ENCODE results near the gene BACE1-AS. TPM values are rescaled to one million over a fixed set of nuclear protein-coding genes. Genes with fewer than 3 reads are reported as not detected.

The BACE1-AS gene
- total RNA-seq, 1 donor, result 0.52 TPM

DNA sequence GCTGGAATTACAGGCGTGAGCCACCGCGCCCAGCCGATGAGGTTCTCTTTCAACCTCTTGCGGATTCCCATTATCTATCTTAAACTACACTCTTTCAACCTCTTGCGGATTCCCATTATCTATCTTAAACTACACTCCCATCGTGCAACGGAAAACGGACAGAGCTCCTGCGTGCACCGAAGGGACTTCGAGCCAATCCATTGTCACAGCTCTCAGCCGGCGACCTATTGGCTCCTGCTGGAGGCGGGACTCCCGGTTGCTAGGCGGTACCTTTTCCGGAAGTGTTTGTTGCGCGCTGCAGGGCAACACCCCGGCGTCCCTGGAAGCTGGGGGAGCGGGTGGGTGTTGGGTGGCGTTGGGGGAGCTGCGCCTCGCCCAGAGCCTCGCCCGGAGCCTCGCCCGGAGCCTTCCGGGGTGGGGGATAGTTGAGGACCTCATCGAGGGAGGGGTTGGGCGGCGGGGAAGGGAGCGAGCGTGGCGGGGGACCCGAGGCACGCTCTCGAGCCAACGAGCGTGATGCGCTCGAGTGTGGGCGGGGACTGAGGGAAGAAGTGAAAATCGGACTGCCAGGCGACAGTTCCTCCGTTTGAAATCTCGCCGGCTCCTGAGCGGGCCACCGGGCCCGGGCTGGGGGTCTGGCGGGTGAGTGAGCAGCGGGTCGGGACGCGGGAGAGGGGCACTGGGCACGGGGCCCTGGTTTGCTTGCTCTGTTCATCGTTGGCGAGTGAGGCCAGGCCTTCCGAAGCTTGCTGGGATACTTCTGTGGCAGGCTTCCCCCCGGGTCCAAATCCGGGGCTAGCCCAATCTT is 36.6 kb downstream of the BACE1-AS start, which contains the start of gene CEP164:
Gene CEP164 (plus strand): TSS at position 288 of the 808 bp plus-strand sequence. CDS start 10,733 bp downstream, outside the sequence.
- Histone ChIP-seq H3K4me3 (ENCODE audit: low read length) (peak within 1 kb of the TSS; percentile 85), H3K4me1 (ENCODE audit: insufficient read depth, low read length) (peaks cover 15% of the 10 kb centered on the region), H3K9me3 (ENCODE audit: low read depth, low read length) (no peaks in the 10 kb centered on the region), H3K27me3 (ENCODE audit: insufficient read depth, low read length) (no peaks in the 10 kb centered on the region)

DNA sequence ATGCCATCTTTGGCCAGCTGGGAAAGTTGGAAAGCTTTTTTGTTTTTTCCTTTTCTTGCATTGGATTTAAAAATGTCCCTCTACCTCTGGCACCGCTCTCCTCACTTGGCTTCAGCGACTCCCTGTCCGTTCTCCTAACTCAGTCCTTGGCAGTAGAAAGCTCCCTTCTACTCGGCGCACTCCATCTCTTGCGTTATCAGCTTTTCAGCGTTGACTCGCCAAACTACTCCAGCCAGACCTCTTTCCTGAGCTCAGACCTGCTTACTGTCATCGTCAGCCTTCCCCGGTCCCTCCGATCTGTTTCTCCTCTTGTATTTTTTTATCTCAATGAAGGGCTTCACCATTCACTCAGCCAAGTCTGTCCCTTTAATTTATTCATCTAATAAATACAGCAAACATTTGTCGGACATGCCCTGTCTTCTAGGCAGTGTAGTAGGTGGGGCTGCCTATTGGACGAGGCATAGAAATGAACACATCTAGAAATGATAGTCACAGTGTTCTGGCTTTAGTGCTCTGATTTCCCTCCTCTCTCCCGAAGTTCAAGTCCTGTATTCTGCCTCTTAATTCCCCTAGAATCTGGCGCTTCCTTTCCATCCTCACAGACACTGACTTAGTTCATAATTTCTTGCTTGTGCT is 37.3 kb downstream of the BACE1-AS start:
- H3K4me3 ChIP-seq (ENCODE audit: low read length), result peak overlapping the region; percentile 85
- no peaks in the 10 kb centered on the region for H3K9me3 ChIP-seq (ENCODE audit: low read depth, low read length)
- H3K27me3 ChIP-seq (ENCODE audit: insufficient read depth, low read length), result no peaks in the 10 kb centered on the region
- H3K4me1 ChIP-seq (ENCODE audit: insufficient read depth, low read length), result peaks cover 15% of the 10 kb centered on the region

- Histone ChIP-seq H3K4me3 (ENCODE audit: low read length) (no peak overlapping the region), H3K9me3 (ENCODE audit: low read depth, low read length) (no peaks in the 10 kb centered on the region), H3K27me3 (ENCODE audit: insufficient read depth, low read length) (no peaks in the 10 kb centered on the region), H3K4me1 (ENCODE audit: insufficient read depth, low read length) (peaks cover 15% of the 10 kb centered on the region)
These were observed 41.7 kb downstream of the BACE1-AS start for GRCh38 chr11:117332843-117333242.

GRCh38 chr11:117333917-117334316 is 42.8 kb downstream of the BACE1-AS start:
- H3K27me3 ChIP-seq (ENCODE audit: insufficient read depth, low read length), result no peaks in the 10 kb centered on the region
- no peak overlapping the region for H3K4me3 ChIP-seq (ENCODE audit: low read length)
- H3K4me1 ChIP-seq (ENCODE audit: insufficient read depth, low read length), result peaks cover 7% of the 10 kb centered on the region
- no peaks in the 10 kb centered on the region for H3K9me3 ChIP-seq (ENCODE audit: low read depth, low read length)

- H3K4me3 ChIP-seq (ENCODE audit: low read length), result no peak overlapping the region
- H3K4me1 ChIP-seq (ENCODE audit: insufficient read depth, low read length), result no peaks in the 10 kb centered on the region
- H3K9me3 ChIP-seq (ENCODE audit: low read depth, low read length), result no peaks in the 10 kb centered on the region
- H3K27me3 ChIP-seq (ENCODE audit: insufficient read depth, low read length), result no peaks in the 10 kb centered on the region
These were observed 43.8 kb downstream of the BACE1-AS start for GRCh38 chr11:117334896-117335295.

- Histone ChIP-seq H3K27me3 (ENCODE audit: insufficient read depth, low read length) (no peaks in the 10 kb centered on the region), H3K4me1 (ENCODE audit: insufficient read depth, low read length) (no peaks in the 10 kb centered on the region), H3K9me3 (ENCODE audit: low read depth, low read length) (no peaks in the 10 kb centered on the region), H3K4me3 (ENCODE audit: low read length) (no peak overlapping the region)
These were observed 44.3 kb downstream of the BACE1-AS start for GRCh38 chr11:117335399-117335798.

DNA sequence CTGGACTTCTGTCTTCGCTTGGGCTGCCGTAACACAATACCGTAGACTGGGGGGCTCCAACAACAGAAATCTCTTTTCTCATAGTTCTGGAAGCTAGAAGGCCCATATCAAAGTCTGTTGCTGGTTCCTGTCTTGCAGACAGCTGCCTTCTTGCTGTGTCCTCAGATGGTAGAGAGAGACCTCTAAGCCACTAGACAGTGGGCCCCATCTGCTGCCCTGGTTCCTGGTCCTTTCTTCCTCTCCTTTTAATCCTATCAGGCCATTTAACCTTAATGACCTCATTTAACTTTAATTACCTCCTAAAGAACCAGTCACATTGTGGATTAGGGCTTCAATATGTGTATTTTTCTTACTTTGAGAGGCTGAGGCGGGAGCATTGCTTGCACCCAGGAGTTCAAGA is 45.9 kb downstream of the BACE1-AS start:
- no peaks in the 10 kb centered on the region for H3K9me3 ChIP-seq (ENCODE audit: low read depth, low read length)
- no peaks in the 10 kb centered on the region for H3K4me1 ChIP-seq (ENCODE audit: insufficient read depth, low read length)
- H3K27me3 ChIP-seq (ENCODE audit: insufficient read depth, low read length), result no peaks in the 10 kb centered on the region
- H3K4me3 ChIP-seq (ENCODE audit: low read length), result no peak overlapping the region

Other genes starting within 250 kb of the BACE1-AS start
- gene SIK3, start 192.9 kb upstream of the BACE1-AS start, total RNA-seq, result 40.0 TPM
- gene PAFAH1B2, start 147.1 kb upstream of the BACE1-AS start, total RNA-seq, result 110 TPM
- 46.6 TPM for gene SIDT2, start 112.6 kb upstream of the BACE1-AS start, total RNA-seq
- 8.6 TPM for gene TAGLN, start 92.0 kb upstream of the BACE1-AS start, total RNA-seq
- 96.1 TPM for gene PCSK7, start 59.3 kb upstream of the BACE1-AS start, total RNA-seq
- gene RNF214, start 58.7 kb upstream of the BACE1-AS start, total RNA-seq, result 4.7 TPM
- gene BACE1, start 24.9 kb downstream of the BACE1-AS start, total RNA-seq, result 1.9 TPM
- gene CEP164, start 36.5 kb downstream of the BACE1-AS start, total RNA-seq, result 13.4 TPM